Measurements from ENCODE around the gene SNAPC1.
"Not testable (repeated sequence)": the region's sequence is repeated elsewhere in the genome, so short reads cannot be mapped to it uniquely, and the experiment has no call there.

GRCh38 chr14:61755382-61755742, 6.9 kb upstream of the SNAPC1 start:
- TF ChIP-seq CTCF, POLR2A (IDR thresholded peaks at IDR 0.05): not testable (repeated sequence)

All from esophagus squamous epithelium (tissue), 4 donors.